ENCODE results near the gene IER2. TPM values are rescaled to one million over a fixed set of nuclear protein-coding genes. Genes with fewer than 3 reads are reported as not detected.

IER2 gene
- total and polyA plus RNA-seq, 9 of the 15 experiments (the other 6 are each of a cell fraction or from before 2014, with no cell fraction given): 4.5 to 205 (median 23.7) TPM

- TF ChIP-seq ZNF75A (CRISPR knock-in tag; IDR thresholded peaks at IDR 0.05) (no peak), ZNF174 (CRISPR knock-in tag; IDR thresholded peaks at IDR 0.05) (no peak), MTA1 (IDR thresholded peaks at IDR 0.05; ENCODE audit: borderline replicate concordance) (peak; percentile 70; the same call in 1 of the 2 replicates), NCOR1 (IDR thresholded peaks at IDR 0.05) (peak; percentile 68), PRDM10 (IDR thresholded peaks at IDR 0.05; ENCODE audit: partially characterized antibody) (no peak), BRCA1 (IDR thresholded peaks at IDR 0.05) (no peak), BRCA1 (CRISPR knock-in tag; IDR thresholded peaks at IDR 0.05) (no peak), TAF1 (IDR thresholded peaks at IDR 0.05; ENCODE audit: control insufficient read depth, extremely low read depth, insufficient read depth, low read length, severe bottlenecking) (peak; percentile 43), THRAP3 (IDR thresholded peaks at IDR 0.05; ENCODE audit: borderline replicate concordance) (no peak), ZKSCAN3 (CRISPR knock-in tag; IDR thresholded peaks at IDR 0.05) (no peak), MAFG (tag; conservative IDR thresholded peaks at IDR 0.05) (no peak), FOXA3 (CRISPR knock-in tag; conservative IDR thresholded peaks at IDR 0.05 in 1 of 2, IDR thresholded peaks at IDR 0.05 in 1 of 2) (peak in 1 of 2 experiments; percentile 33; a peak in 1 of 4 replicates), ESRRA (IDR thresholded peaks at IDR 0.05; ENCODE audit: borderline replicate concordance, low read depth) (no peak), CCAR2 (IDR thresholded peaks at IDR 0.05; ENCODE audit: low read depth, low read length) (no peak), SRSF1 (IDR thresholded peaks at IDR 0.05; ENCODE audit: low read depth, low read length) (0 out of 2 replicates have a peak, but pooled peaks have one; percentile 14), ZNF280A (IDR thresholded peaks at IDR 0.05; ENCODE audit: low read depth, partially characterized antibody) (no peak), GABPB1 (CRISPR knock-in tag; IDR thresholded peaks at IDR 0.05) (peak; percentile 64), KLF10 (CRISPR knock-in tag; IDR thresholded peaks at IDR 0.05) (no peak)
- TF ChIP-seq, protein P1, sequence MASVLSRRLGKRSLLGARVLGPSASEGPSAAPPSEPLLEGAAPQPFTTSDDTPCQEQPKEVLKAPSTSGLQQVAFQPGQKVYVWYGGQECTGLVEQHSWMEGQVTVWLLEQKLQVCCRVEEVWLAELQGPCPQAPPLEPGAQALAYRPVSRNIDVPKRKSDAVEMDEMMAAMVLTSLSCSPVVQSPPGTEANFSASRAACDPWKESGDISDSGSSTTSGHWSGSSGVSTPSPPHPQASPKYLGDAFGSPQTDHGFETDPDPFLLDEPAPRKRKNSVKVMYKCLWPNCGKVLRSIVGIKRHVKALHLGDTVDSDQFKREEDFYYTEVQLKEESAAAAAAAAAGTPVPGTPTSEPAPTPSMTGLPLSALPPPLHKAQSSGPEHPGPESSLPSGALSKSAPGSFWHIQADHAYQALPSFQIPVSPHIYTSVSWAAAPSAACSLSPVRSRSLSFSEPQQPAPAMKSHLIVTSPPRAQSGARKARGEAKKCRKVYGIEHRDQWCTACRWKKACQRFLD (CRISPR knock-in tag; IDR thresholded peaks at IDR 0.05): no peak
- TF ChIP-seq, protein P2, sequence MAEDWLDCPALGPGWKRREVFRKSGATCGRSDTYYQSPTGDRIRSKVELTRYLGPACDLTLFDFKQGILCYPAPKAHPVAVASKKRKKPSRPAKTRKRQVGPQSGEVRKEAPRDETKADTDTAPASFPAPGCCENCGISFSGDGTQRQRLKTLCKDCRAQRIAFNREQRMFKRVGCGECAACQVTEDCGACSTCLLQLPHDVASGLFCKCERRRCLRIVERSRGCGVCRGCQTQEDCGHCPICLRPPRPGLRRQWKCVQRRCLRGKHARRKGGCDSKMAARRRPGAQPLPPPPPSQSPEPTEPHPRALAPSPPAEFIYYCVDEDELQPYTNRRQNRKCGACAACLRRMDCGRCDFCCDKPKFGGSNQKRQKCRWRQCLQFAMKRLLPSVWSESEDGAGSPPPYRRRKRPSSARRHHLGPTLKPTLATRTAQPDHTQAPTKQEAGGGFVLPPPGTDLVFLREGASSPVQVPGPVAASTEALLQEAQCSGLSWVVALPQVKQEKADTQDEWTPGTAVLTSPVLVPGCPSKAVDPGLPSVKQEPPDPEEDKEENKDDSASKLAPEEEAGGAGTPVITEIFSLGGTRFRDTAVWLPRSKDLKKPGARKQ (CRISPR knock-in tag; IDR thresholded peaks at IDR 0.05): no peak
These were observed 4.1 kb downstream of the IER2 start (continued) for GRCh38 chr19:13154241-13154778.
